PC-3 (cell line): ENCODE results near the gene EDN2. TPM values are rescaled to one million over a fixed set of nuclear protein-coding genes. Genes with fewer than 3 reads are reported as not detected.

ENCODE experiments used
- ATAC-seq: fragments of 200-7000 bp; cut with Tn5 transposase; 2 replicates; pipeline ENCODE4 v1.9.1; 2020; ENCODE audit warnings: mild to moderate bottlenecking, moderate library complexity
- BruUV-seq: library from RNA; stranded (reverse); fragments of 400-500 nt; replicated peaks from 2 replicates; lab custom pipeline; 2021; lab: Mats Ljungman, UMichigan
- CTCF ChIA-PET: fragments of 300-600 bp; sonication (Branson Sonifier 250); formaldehyde crosslinking; loops from one replicate; lab custom pipeline; 2022; ENCODE audit warnings: antibody characterized with exemption; lab: Charles Lee
- POLR2A ChIA-PET: fragments of 300-600 bp; sonication (Branson Sonifier 250); formaldehyde crosslinking; loops from one replicate; lab custom pipeline; 2022; ENCODE audit warnings: antibody characterized with exemption; ENCODE audit not compliant: unreplicated experiment; lab: Charles Lee
- DNase-seq: peaks from one replicate; pipeline ENCODE4 v3.0.0-alpha.2; 2015
- H2AFZ ChIP-seq: fragments of 300-600 bp; sonication (generic); 2 replicates; pipeline ENCODE4 v1.6.0; 2016; ENCODE audit warnings: antibody characterized with exemption, low read length
- H3F3A ChIP-seq: fragments of 300-600 bp; sonication (generic); one replicate; pipeline ENCODE4 v1.6.0; 2017; ENCODE audit warnings: antibody characterized with exemption, low read length, control low read depth, mild to moderate bottlenecking; ENCODE audit not compliant: unreplicated experiment
- H3K27ac ChIP-seq: fragments of 300-600 bp; sonication (generic); 2 replicates; pipeline ENCODE4 v1.5.1; 2016; ENCODE audit warnings: mild to moderate bottlenecking, low read length
- H3K27me3 ChIP-seq: fragments of 300-600 bp; sonication (generic); 2 replicates; pipeline ENCODE4 v1.6.1; 2016; ENCODE audit warnings: low read length, mixed read lengths
- H3K36me3 ChIP-seq: fragments of 300-600 bp; sonication (generic); 2 replicates; pipeline ENCODE4 v1.6.1; 2016; ENCODE audit warnings: low read depth, mixed run types, low read length, mixed read lengths
- H3K4me1 ChIP-seq: fragments of 300-600 bp; sonication (generic); 2 replicates; pipeline ENCODE4 v1.5.1; 2016; ENCODE audit warnings: low read length; ENCODE audit not compliant: insufficient read depth
- H3K4me2 ChIP-seq: fragments of 300-600 bp; sonication (generic); 2 replicates; pipeline ENCODE4 v1.6.0; 2016; ENCODE audit warnings: low read length
- H3K4me3 ChIP-seq: fragments of 300-600 bp; sonication (generic); 2 replicates; pipeline ENCODE4 v1.5.1; 2016; ENCODE audit warnings: mild to moderate bottlenecking, low read length, mixed read lengths
- H3K79me2 ChIP-seq: fragments of 300-600 bp; sonication (generic); 2 replicates; pipeline ENCODE4 v1.6.1; 2017; ENCODE audit warnings: low read length, mixed read lengths
- H3K9ac ChIP-seq: fragments of 300-600 bp; sonication (generic); 2 replicates; pipeline ENCODE4 v1.6.0; 2016; ENCODE audit warnings: mild to moderate bottlenecking, low read length
- H3K9me2 ChIP-seq: fragments of 300-600 bp; sonication (generic); replicated peaks from 2 replicates; pipeline ENCODE4 v1.6.1; 2016; ENCODE audit warnings: mixed run types, low read length, mixed read lengths
- H3K9me3 ChIP-seq: fragments of 300-600 bp; sonication (generic); 2 replicates; pipeline ENCODE4 v1.6.1; 2016; ENCODE audit warnings: low read length, mixed read lengths
- H4K20me1 ChIP-seq: fragments of 300-600 bp; sonication (generic); 2 replicates; pipeline ENCODE4 v1.6.1; 2016; ENCODE audit warnings: low read length, mixed read lengths
- EZH2 ChIP-seq: fragments of 300-600 bp; sonication (generic); IDR thresholded peaks from one replicate; pipeline ENCODE4 v1.6.1; 2017; ENCODE audit warnings: antibody characterized with exemption, mild to moderate bottlenecking, low read length; ENCODE audit not compliant: unreplicated experiment
- EZH2phosphoT487 ChIP-seq: fragments of 300-600 bp; sonication (generic); IDR thresholded peaks from 2 replicates; pipeline ENCODE4 v1.6.1; 2018; ENCODE audit warnings: mild to moderate bottlenecking, antibody characterized with exemption, low read length, borderline replicate concordance
- intact Hi-C: fragments of 100-400 bp; cut with micrococcal nuclease; formaldehyde crosslinking; loops from 2 replicates; pipeline ENCODE4 v1.9.0; 2023
- total RNA-seq: library from RNA; depleted of rRNA; stranded (reverse); fragments of >200 nt; gene quantifications from 2 replicates; pipeline ENCODE4 v1.2.3, GENCODE V29; 2014
- TF ChIP-seq, protein P1 (sequence below): fragments of 300-600 bp; sonication (generic); conservative IDR thresholded peaks from 2 replicates; pipeline ENCODE4 v1.5.1; 2017; ENCODE audit warnings: antibody characterized with exemption, low read depth, mild to moderate bottlenecking, low read length

The EDN2 gene
- total RNA-seq, 1 experiment from 2014 or later: 0.36 TPM

DNA sequence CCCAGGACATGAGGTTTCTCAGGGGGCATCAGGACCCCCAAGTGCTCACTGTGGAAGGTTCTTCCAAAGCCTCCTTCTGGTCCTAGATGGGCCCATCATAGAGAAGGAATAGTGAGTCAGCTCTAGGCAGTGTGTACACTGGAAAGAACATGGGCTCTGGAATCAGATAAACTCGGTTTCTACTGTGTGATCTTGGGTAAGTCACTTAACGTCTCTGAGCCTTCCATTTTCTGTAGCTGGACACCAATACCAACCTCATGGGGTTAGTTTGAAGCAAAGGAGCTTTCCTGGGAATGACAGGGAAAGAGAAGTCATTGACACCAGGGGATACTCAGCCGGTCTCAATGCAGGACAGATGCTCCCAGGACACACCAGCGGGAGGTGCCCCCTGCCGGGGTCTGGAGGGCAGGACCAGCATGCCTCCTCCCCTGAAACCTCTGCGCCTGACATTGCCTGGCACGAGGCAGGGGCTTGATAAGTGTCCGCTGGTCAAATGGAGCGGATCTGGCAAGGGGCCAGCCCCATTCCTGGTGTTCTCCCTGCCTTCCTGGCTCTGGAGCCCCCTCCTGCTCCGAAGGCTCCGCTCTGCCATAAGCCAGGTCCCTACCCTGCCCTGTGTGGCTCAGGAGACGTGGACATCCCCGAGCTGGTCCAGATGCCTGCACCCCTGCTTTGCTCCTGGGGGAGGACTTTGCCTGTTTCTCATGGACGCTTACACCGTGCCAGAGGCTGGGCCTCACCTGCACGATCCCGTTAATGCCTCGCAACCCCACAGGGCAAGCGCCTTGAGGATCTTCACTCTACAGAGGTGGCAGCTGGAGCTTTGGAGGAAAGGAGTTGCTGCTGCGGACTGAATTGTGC lies 52.8 kb downstream of the EDN2 start:
- Histone ChIP-seq H2AFZ (peak overlapping the region; percentile 31; the same call in 1 of the 2 replicates), H3K9me2 (no peaks in the 10 kb centered on the region), H3K4me2 (peak overlapping the region; percentile 73), H3K9me3 (no peaks in the 10 kb centered on the region), H3K36me3 (no peaks in the 10 kb centered on the region), H3K79me2 (no peaks in the 10 kb centered on the region), H3K9ac (no peak overlapping the region), H4K20me1 (no peaks in the 10 kb centered on the region), H3K4me3 (peak overlapping the region; percentile 31; the same call in 1 of the 2 replicates), H3K27me3 (no peaks in the 10 kb centered on the region), H3F3A (no peaks in the 10 kb centered on the region), H3K27ac (peak overlapping the region; percentile 68; the same call in 1 of the 2 replicates), H3K4me1 (peaks cover 20% of the 10 kb centered on the region)
- ATAC-seq (no peak), DNase-seq (no peak)
- intact Hi-C loops: loop anchor here (1.0 to 10.0 kb wide), 4 partner anchors 53 to 163 kb away; partner anchors contain the start of genes EDN2 and FOXO6
- ChIA-PET POLR2A (no interaction called here), CTCF (interaction anchor here (1.5 kb wide), 1 partner anchor 83 kb away, joined by 3 read pairs; no protein-coding TSS in a partner anchor)
- no TSS peak for BruUV-seq
- TF ChIP-seq EZH2: no peak
- TF ChIP-seq, protein P1, sequence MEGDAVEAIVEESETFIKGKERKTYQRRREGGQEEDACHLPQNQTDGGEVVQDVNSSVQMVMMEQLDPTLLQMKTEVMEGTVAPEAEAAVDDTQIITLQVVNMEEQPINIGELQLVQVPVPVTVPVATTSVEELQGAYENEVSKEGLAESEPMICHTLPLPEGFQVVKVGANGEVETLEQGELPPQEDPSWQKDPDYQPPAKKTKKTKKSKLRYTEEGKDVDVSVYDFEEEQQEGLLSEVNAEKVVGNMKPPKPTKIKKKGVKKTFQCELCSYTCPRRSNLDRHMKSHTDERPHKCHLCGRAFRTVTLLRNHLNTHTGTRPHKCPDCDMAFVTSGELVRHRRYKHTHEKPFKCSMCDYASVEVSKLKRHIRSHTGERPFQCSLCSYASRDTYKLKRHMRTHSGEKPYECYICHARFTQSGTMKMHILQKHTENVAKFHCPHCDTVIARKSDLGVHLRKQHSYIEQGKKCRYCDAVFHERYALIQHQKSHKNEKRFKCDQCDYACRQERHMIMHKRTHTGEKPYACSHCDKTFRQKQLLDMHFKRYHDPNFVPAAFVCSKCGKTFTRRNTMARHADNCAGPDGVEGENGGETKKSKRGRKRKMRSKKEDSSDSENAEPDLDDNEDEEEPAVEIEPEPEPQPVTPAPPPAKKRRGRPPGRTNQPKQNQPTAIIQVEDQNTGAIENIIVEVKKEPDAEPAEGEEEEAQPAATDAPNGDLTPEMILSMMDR: no peak
- no peak for TF ChIP-seq EZH2phosphoT487

DNA sequence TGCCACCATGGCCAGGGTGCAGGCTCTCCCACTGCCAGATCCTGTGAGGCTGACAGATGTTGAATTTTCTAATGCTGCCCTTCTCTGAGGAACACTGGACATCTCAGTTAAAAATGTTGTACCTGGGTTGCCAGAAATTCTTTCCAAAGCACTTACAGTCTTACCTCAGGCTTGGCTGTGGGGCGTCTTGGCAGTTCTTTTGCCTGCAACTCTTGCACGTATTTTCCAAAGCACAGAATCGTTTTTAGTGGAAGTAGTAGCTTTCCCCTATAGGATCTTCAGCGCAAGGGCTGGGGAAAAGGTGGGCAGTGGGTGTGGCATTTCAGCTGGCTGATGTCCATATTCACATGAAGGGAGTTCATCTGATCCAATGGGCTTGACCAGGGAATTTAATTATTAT lies 53.9 kb downstream of the EDN2 start:
- Histone ChIP-seq H3K4me3 (no peak overlapping the region), H3K9ac (no peak overlapping the region), H3K9me2 (no peaks in the 10 kb centered on the region), H3K4me1 (peaks cover 20% of the 10 kb centered on the region), H3K27ac (no peak overlapping the region), H4K20me1 (no peaks in the 10 kb centered on the region), H3K9me3 (no peaks in the 10 kb centered on the region), H3F3A (no peaks in the 10 kb centered on the region), H3K4me2 (no peak overlapping the region), H2AFZ (no peak overlapping the region), H3K79me2 (no peaks in the 10 kb centered on the region), H3K36me3 (no peaks in the 10 kb centered on the region), H3K27me3 (no peaks in the 10 kb centered on the region)
- CTCF ChIA-PET: no interaction called here
- POLR2A ChIA-PET: no interaction called here
- ATAC-seq: no peak
- DNase-seq: no peak
- BruUV-seq: no TSS peak
- TF ChIP-seq EZH2phosphoT487 (no peak), EZH2 (no peak)
- TF ChIP-seq, protein P1: no peak
- intact Hi-C loops: loop anchor here (5.0 to 10.0 kb wide), 2 partner anchors 54 to 68 kb away; partner anchors contain the start of genes EDN2 and FOXO6
